Measurements from ENCODE around the gene FAM13A.

DNA sequence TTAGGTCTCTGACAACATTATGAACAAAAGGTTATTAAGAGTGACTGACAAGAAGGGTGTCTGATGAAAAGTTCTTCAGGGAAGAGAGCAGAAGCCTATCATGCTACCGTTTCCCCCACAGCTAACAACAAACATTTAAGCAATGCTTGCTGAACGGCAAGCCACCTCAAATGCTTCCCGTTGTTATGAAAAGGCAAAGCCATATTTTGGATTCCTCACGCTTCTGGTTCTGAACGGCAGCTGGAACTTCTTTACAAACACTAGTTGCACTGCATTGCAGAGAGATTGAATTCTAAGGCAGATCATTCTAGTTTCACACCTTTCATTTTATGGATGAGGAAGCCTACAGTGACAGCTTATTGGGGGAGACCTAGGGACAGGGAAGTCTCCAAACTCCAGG is 310.8 kb downstream of the FAM13A start:
- TF ChIP-seq NFIX (CRISPR knock-in tag; IDR thresholded peaks at IDR 0.05; ENCODE audit: low read depth) (no peak), ZBED1 (IDR thresholded peaks at IDR 0.05) (no peak), EZH2 (IDR thresholded peaks at IDR 0.05; ENCODE audit: borderline replicate concordance, low read depth, low read length) (no peak), ZNF282 (CRISPR knock-in tag; IDR thresholded peaks at IDR 0.05) (no peak), RAD21 (CRISPR knock-in tag; conservative IDR thresholded peaks at IDR 0.05 in 1 of 2, IDR thresholded peaks at IDR 0.05 in 1 of 2) (no peak)
- TF ChIP-seq, protein P1, sequence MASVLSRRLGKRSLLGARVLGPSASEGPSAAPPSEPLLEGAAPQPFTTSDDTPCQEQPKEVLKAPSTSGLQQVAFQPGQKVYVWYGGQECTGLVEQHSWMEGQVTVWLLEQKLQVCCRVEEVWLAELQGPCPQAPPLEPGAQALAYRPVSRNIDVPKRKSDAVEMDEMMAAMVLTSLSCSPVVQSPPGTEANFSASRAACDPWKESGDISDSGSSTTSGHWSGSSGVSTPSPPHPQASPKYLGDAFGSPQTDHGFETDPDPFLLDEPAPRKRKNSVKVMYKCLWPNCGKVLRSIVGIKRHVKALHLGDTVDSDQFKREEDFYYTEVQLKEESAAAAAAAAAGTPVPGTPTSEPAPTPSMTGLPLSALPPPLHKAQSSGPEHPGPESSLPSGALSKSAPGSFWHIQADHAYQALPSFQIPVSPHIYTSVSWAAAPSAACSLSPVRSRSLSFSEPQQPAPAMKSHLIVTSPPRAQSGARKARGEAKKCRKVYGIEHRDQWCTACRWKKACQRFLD (CRISPR knock-in tag; IDR thresholded peaks at IDR 0.05) = no peak
- TF ChIP-seq, protein P2, sequence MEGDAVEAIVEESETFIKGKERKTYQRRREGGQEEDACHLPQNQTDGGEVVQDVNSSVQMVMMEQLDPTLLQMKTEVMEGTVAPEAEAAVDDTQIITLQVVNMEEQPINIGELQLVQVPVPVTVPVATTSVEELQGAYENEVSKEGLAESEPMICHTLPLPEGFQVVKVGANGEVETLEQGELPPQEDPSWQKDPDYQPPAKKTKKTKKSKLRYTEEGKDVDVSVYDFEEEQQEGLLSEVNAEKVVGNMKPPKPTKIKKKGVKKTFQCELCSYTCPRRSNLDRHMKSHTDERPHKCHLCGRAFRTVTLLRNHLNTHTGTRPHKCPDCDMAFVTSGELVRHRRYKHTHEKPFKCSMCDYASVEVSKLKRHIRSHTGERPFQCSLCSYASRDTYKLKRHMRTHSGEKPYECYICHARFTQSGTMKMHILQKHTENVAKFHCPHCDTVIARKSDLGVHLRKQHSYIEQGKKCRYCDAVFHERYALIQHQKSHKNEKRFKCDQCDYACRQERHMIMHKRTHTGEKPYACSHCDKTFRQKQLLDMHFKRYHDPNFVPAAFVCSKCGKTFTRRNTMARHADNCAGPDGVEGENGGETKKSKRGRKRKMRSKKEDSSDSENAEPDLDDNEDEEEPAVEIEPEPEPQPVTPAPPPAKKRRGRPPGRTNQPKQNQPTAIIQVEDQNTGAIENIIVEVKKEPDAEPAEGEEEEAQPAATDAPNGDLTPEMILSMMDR (IDR thresholded peaks at IDR 0.05 in 2 of 3, conservative IDR thresholded peaks at IDR 0.05 in 1 of 3; ENCODE audit: insufficient read depth in 2 of 3, low read depth in 1 of 3, low read length in 3 of 3) = no peak
- TF ChIP-seq, protein P3, sequence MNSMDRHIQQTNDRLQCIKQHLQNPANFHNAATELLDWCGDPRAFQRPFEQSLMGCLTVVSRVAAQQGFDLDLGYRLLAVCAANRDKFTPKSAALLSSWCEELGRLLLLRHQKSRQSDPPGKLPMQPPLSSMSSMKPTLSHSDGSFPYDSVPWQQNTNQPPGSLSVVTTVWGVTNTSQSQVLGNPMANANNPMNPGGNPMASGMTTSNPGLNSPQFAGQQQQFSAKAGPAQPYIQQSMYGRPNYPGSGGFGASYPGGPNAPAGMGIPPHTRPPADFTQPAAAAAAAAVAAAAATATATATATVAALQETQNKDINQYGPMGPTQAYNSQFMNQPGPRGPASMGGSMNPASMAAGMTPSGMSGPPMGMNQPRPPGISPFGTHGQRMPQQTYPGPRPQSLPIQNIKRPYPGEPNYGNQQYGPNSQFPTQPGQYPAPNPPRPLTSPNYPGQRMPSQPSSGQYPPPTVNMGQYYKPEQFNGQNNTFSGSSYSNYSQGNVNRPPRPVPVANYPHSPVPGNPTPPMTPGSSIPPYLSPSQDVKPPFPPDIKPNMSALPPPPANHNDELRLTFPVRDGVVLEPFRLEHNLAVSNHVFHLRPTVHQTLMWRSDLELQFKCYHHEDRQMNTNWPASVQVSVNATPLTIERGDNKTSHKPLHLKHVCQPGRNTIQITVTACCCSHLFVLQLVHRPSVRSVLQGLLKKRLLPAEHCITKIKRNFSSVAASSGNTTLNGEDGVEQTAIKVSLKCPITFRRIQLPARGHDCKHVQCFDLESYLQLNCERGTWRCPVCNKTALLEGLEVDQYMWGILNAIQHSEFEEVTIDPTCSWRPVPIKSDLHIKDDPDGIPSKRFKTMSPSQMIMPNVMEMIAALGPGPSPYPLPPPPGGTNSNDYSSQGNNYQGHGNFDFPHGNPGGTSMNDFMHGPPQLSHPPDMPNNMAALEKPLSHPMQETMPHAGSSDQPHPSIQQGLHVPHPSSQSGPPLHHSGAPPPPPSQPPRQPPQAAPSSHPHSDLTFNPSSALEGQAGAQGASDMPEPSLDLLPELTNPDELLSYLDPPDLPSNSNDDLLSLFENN (IDR thresholded peaks at IDR 0.05; ENCODE audit: low read depth in 2 of 2, low read length in 2 of 2) = no peak
- TF ChIP-seq, protein P4, sequence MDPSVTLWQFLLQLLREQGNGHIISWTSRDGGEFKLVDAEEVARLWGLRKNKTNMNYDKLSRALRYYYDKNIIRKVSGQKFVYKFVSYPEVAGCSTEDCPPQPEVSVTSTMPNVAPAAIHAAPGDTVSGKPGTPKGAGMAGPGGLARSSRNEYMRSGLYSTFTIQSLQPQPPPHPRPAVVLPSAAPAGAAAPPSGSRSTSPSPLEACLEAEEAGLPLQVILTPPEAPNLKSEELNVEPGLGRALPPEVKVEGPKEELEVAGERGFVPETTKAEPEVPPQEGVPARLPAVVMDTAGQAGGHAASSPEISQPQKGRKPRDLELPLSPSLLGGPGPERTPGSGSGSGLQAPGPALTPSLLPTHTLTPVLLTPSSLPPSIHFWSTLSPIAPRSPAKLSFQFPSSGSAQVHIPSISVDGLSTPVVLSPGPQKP (CRISPR knock-in tag; IDR thresholded peaks at IDR 0.05) = no peak

Data from K562 (cell line).